DOHH2 (cell line): Measurements from ENCODE around the gene NCKAP1.
"Not testable (repeated sequence)": the region's sequence is repeated elsewhere in the genome, so short reads cannot be mapped to it uniquely, and the experiment has no call there.

ENCODE experiments used
- CTCF ChIP-seq: fragments of 200-600 bp; sonication (generic); IDR thresholded peaks from one replicate; pipeline ENCODE4 v1.5.1; 2014; ENCODE audit warnings: antibody characterized with exemption, mild to moderate bottlenecking, low read depth, low read length; ENCODE audit not compliant: poor library complexity, severe bottlenecking
- EZH2phosphoT487 ChIP-seq: fragments of 200-600 bp; sonication (generic); IDR thresholded peaks from 2 replicates; pipeline ENCODE4 v1.6.1; 2017; ENCODE audit warnings: borderline replicate concordance, mild to moderate bottlenecking, antibody characterized with exemption, low read length, moderate library complexity, mixed read lengths

- TF ChIP-seq CTCF, EZH2phosphoT487: not testable (repeated sequence)
Observed at GRCh38 chr2:182893035-182893434, 145.2 kb downstream of the NCKAP1 start.
